GM23338 (cell line): ENCODE results near the gene ZFPL1. TPM values are rescaled to one million over a fixed set of nuclear protein-coding genes. Genes with fewer than 3 reads are reported as not detected.

Experiments
- ATAC-seq: fragments of 200-7000 bp; cut with Tn5 transposase; 3 replicates; pipeline ENCODE4 v1.9.1; 2020
- DNase-seq: peaks from one replicate; pipeline ENCODE4 v3.0.0-alpha.2; 2015; ENCODE audit warnings: low spot score
- H2AFZ ChIP-seq: fragments of 200-600 bp; sonication (generic); 2 replicates; pipeline ENCODE4 v1.8.0; 2016; ENCODE audit warnings: antibody characterized with exemption, mild to moderate bottlenecking, moderate library complexity
- H3F3A ChIP-seq: fragments of 200-600 bp; sonication (generic); replicated peaks from 2 replicates; pipeline ENCODE4 v1.8.0; 2017; ENCODE audit warnings: antibody characterized with exemption, mixed run types, low read depth
- H3K27ac ChIP-seq: fragments of 200-600 bp; sonication (generic); 2 replicates; pipeline ENCODE4 v1.6.1; 2016; ENCODE audit warnings: low read depth
- H3K27me3 ChIP-seq: fragments of 200-600 bp; sonication (generic); 2 replicates; pipeline ENCODE4 v1.8.0; 2016; ENCODE audit warnings: mild to moderate bottlenecking, mixed run types, moderate library complexity; ENCODE audit not compliant: insufficient read depth
- H3K36me3 ChIP-seq: fragments of 200-600 bp; sonication (generic); 2 replicates; pipeline ENCODE4 v1.8.0; 2016; ENCODE audit warnings: mild to moderate bottlenecking; ENCODE audit not compliant: insufficient read depth
- H3K4me1 ChIP-seq: fragments of 200-600 bp; sonication (generic); 2 replicates; pipeline ENCODE4 v1.8.0; 2016; ENCODE audit warnings: mild to moderate bottlenecking, moderate library complexity; ENCODE audit not compliant: insufficient read depth
- H3K4me2 ChIP-seq: fragments of 200-600 bp; sonication (generic); 2 replicates; pipeline ENCODE4 v1.7.1; 2017; ENCODE audit warnings: mixed run types
- H3K4me3 ChIP-seq: fragments of 200-600 bp; sonication (generic); 2 replicates; pipeline ENCODE4 v1.6.1; 2016; ENCODE audit warnings: mixed run types
- H3K79me2 ChIP-seq: fragments of 200-600 bp; sonication (generic); replicated peaks from 2 replicates; pipeline ENCODE4 v1.8.0; 2017; ENCODE audit warnings: mild to moderate bottlenecking; ENCODE audit not compliant: insufficient read depth
- H3K9me2 ChIP-seq: fragments of 200-600 bp; sonication (generic); 2 replicates; pipeline ENCODE4 v1.8.0; 2017; ENCODE audit not compliant: insufficient read depth
- H4K20me1 ChIP-seq: fragments of 200-600 bp; sonication (generic); replicated peaks from 2 replicates; pipeline ENCODE4 v1.8.0; 2017; ENCODE audit warnings: mild to moderate bottlenecking; ENCODE audit not compliant: insufficient read depth
- H3K27ac Mint-ChIP-seq: 2 replicates; pipeline ENCODE4 v1.8.0; 2020; ENCODE audit warnings: inconsistent platforms, mild to moderate bottlenecking, moderate library complexity, mixed read lengths
- H3K27me3 Mint-ChIP-seq: 3 replicates; pipeline ENCODE4 v1.8.0; 2022; ENCODE audit warnings: low read depth, mild to moderate bottlenecking, moderate library complexity, mixed read lengths, inconsistent platforms; ENCODE audit not compliant: insufficient read depth, poor library complexity
- H3K36me3 Mint-ChIP-seq: 3 replicates; pipeline ENCODE4 v1.8.0; 2021; ENCODE audit warnings: low read depth, mild to moderate bottlenecking, inconsistent platforms, moderate library complexity, mixed read lengths
- H3K4me1 Mint-ChIP-seq: 3 replicates; pipeline ENCODE4 v1.8.0; 2020; ENCODE audit warnings: mild to moderate bottlenecking, inconsistent platforms, mixed read lengths
- H3K4me3 Mint-ChIP-seq: 3 replicates; pipeline ENCODE4 v1.8.0; 2021; ENCODE audit warnings: moderate library complexity, mild to moderate bottlenecking, inconsistent platforms, mixed read lengths
- H3K9me3 Mint-ChIP-seq: 3 replicates; pipeline ENCODE4 v1.8.0; 2020; ENCODE audit warnings: moderate library complexity, mild to moderate bottlenecking, inconsistent platforms, mixed read lengths
- CREB1 ChIP-seq: fragments of 250-450 bp; sonication (Bioruptor Pico); IDR thresholded peaks from 2 replicates; pipeline ENCODE4 v1.5.0; 2020; ENCODE audit warnings: low read depth, mild to moderate bottlenecking, moderate library complexity
- CTCF ChIP-seq, 2 experiments: fragments of 200-600 bp in 1 of 2; sonication (generic) in 1 of 2; conservative IDR thresholded peaks; 2 replicates each; pipeline versions ENCODE4 v1.5.1 to v1.6.1; 2016 to 2017; ENCODE audit warnings: antibody characterized with exemption in 2 of 2, low read depth in 2 of 2, mild to moderate bottlenecking in 2 of 2, moderate library complexity in 1 of 2
- ETS1 ChIP-seq: IDR thresholded peaks from 2 replicates; pipeline ENCODE4 v1.6.1; 2016; ENCODE audit warnings: antibody characterized with exemption
- EZH2 ChIP-seq: fragments of 200-600 bp; sonication (generic); IDR thresholded peaks from one replicate; pipeline ENCODE4 v1.8.0; 2017; ENCODE audit warnings: antibody characterized with exemption, mild to moderate bottlenecking, low read depth; ENCODE audit not compliant: unreplicated experiment
- EZH2phosphoT487 ChIP-seq: fragments of 200-600 bp; sonication (generic); IDR thresholded peaks from one replicate; pipeline ENCODE4 v1.8.1; 2018; ENCODE audit warnings: antibody characterized with exemption; ENCODE audit not compliant: unreplicated experiment
- JUNB ChIP-seq: IDR thresholded peaks from one replicate; pipeline ENCODE4 v1.6.1; 2016; ENCODE audit warnings: antibody characterized with exemption; ENCODE audit not compliant: unreplicated experiment
- NANOG ChIP-seq: IDR thresholded peaks from 2 replicates; pipeline ENCODE4 v1.6.1; 2016; ENCODE audit warnings: antibody characterized with exemption, borderline replicate concordance
- POLR2AphosphoS5 ChIP-seq: IDR thresholded peaks from 2 replicates; pipeline ENCODE4 v1.6.1; 2016; ENCODE audit warnings: antibody characterized with exemption, low read depth
- STAT1 ChIP-seq: IDR thresholded peaks from one replicate; pipeline ENCODE4 v1.6.1; 2016; ENCODE audit warnings: antibody characterized with exemption; ENCODE audit not compliant: unreplicated experiment
- ZNF114 ChIP-seq: fragments of 250-450 bp; sonication (Bioruptor Pico); IDR thresholded peaks from 2 replicates; pipeline ENCODE4 v1.5.0; 2020; ENCODE audit warnings: mild to moderate bottlenecking, moderate library complexity
- ZNF331 ChIP-seq: fragments of 250-450 bp; sonication (Bioruptor Pico); IDR thresholded peaks from 2 replicates; pipeline ENCODE4 v1.5.0; 2020; ENCODE audit warnings: low read depth, mild to moderate bottlenecking, moderate library complexity
- polyA plus RNA-seq: library from polyadenylated mRNA; unstranded; fragments of >200 nt; fragmentation: Nextera tagmentation; extraction: Ambion mirVana; gene quantifications from 2 replicates; pipeline ENCODE4 v1.2.1, GENCODE V29; 2016
- total RNA-seq: library from RNA; depleted of rRNA; stranded (reverse); fragments of >200 nt; shearing (Covaris generic); gene quantifications from 2 replicates; pipeline ENCODE4 v1.2.3, GENCODE V29; 2014
- TF ChIP-seq, protein P1 (sequence below): fragments of 250-450 bp; sonication (Bioruptor Pico); IDR thresholded peaks from 2 replicates; pipeline ENCODE4 v1.5.0; 2020; ENCODE audit warnings: mild to moderate bottlenecking, moderate library complexity
- TF ChIP-seq, protein P2 (sequence below): IDR thresholded peaks from one replicate; pipeline ENCODE4 v1.6.1; 2018; ENCODE audit warnings: antibody characterized with exemption; ENCODE audit not compliant: unreplicated experiment

Gene ZFPL1
- total and polyA plus RNA-seq, 2 experiments from 2014 or later = 26.3 to 26.8 TPM

GRCh38 chr11:65051398-65051858 lies 32.6 kb upstream of the ZFPL1 start:
- H3K27ac ChIP-seq = no peak overlapping the region
- peaks cover 9% of the 10 kb centered on the region for H3K4me1 Mint-ChIP-seq
- H3F3A ChIP-seq = 0 out of 2 replicates have a peak, but pooled peaks cover 3% of the 10 kb centered on the region
- peaks cover 7% of the 10 kb centered on the region; the same call in 1 of the 2 replicates for H3K27me3 ChIP-seq
- H4K20me1 ChIP-seq = no peaks in the 10 kb centered on the region; the same call in 1 of the 2 replicates
- DNase-seq (no peak), ATAC-seq (no peak)
- no peak for TF ChIP-seq NANOG
- TF ChIP-seq CTCF (conservative IDR thresholded peaks at IDR 0.05; ENCODE audit: low read depth in 2 of 2) = no peak
- TF ChIP-seq CREB1 (CRISPR knock-in tag) = no peak
- TF ChIP-seq, protein P1, sequence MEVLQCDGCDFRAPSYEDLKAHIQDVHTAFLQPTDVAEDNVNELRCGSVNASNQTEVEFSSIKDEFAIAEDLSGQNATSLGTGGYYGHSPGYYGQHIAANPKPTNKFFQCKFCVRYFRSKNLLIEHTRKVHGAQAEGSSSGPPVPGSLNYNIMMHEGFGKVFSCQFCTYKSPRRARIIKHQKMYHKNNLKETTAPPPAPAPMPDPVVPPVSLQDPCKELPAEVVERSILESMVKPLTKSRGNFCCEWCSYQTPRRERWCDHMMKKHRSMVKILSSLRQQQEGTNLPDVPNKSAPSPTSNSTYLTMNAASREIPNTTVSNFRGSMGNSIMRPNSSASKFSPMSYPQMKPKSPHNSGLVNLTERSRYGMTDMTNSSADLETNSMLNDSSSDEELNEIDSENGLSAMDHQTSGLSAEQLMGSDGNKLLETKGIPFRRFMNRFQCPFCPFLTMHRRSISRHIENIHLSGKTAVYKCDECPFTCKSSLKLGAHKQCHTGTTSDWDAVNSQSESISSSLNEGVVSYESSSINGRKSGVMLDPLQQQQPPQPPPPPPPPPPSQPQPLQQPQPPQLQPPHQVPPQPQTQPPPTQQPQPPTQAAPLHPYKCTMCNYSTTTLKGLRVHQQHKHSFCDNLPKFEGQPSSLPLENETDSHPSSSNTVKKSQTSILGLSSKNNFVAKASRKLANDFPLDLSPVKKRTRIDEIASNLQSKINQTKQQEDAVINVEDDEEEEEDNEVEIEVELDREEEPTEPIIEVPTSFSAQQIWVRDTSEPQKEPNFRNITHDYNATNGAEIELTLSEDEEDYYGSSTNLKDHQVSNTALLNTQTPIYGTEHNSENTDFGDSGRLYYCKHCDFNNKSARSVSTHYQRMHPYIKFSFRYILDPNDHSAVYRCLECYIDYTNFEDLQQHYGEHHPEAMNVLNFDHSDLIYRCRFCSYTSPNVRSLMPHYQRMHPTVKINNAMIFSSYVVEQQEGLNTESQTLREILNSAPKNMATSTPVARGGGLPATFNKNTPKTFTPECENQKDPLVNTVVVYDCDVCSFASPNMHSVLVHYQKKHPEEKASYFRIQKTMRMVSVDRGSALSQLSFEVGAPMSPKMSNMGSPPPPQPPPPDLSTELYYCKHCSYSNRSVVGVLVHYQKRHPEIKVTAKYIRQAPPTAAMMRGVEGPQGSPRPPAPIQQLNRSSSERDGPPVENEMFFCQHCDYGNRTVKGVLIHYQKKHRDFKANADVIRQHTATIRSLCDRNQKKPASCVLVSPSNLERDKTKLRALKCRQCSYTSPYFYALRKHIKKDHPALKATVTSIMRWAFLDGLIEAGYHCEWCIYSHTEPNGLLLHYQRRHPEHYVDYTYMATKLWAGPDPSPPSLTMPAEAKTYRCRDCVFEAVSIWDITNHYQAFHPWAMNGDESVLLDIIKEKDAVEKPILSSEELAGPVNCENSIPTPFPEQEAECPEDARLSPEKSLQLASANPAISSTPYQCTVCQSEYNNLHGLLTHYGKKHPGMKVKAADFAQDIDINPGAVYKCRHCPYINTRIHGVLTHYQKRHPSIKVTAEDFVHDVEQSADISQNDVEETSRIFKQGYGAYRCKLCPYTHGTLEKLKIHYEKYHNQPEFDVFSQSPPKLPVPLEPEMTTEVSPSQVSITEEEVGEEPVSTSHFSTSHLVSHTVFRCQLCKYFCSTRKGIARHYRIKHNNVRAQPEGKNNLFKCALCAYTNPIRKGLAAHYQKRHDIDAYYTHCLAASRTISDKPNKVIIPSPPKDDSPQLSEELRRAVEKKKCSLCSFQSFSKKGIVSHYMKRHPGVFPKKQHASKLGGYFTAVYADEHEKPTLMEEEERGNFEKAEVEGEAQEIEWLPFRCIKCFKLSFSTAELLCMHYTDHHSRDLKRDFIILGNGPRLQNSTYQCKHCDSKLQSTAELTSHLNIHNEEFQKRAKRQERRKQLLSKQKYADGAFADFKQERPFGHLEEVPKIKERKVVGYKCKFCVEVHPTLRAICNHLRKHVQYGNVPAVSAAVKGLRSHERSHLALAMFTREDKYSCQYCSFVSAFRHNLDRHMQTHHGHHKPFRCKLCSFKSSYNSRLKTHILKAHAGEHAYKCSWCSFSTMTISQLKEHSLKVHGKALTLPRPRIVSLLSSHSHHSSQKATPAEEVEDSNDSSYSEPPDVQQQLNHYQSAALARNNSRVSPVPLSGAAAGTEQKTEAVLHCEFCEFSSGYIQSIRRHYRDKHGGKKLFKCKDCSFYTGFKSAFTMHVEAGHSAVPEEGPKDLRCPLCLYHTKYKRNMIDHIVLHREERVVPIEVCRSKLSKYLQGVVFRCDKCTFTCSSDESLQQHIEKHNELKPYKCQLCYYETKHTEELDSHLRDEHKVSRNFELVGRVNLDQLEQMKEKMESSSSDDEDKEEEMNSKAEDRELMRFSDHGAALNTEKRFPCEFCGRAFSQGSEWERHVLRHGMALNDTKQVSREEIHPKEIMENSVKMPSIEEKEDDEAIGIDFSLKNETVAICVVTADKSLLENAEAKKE = no peak
- no peak for TF ChIP-seq POLR2AphosphoS5
- no peak for TF ChIP-seq EZH2
- TF ChIP-seq ETS1 = no peak
- TF ChIP-seq STAT1 = no peak
- no peak for TF ChIP-seq ZNF331
- no peak for TF ChIP-seq ZNF114
- no peak for TF ChIP-seq JUNB
- TF ChIP-seq EZH2phosphoT487 = no peak
- TF ChIP-seq, protein P2, sequence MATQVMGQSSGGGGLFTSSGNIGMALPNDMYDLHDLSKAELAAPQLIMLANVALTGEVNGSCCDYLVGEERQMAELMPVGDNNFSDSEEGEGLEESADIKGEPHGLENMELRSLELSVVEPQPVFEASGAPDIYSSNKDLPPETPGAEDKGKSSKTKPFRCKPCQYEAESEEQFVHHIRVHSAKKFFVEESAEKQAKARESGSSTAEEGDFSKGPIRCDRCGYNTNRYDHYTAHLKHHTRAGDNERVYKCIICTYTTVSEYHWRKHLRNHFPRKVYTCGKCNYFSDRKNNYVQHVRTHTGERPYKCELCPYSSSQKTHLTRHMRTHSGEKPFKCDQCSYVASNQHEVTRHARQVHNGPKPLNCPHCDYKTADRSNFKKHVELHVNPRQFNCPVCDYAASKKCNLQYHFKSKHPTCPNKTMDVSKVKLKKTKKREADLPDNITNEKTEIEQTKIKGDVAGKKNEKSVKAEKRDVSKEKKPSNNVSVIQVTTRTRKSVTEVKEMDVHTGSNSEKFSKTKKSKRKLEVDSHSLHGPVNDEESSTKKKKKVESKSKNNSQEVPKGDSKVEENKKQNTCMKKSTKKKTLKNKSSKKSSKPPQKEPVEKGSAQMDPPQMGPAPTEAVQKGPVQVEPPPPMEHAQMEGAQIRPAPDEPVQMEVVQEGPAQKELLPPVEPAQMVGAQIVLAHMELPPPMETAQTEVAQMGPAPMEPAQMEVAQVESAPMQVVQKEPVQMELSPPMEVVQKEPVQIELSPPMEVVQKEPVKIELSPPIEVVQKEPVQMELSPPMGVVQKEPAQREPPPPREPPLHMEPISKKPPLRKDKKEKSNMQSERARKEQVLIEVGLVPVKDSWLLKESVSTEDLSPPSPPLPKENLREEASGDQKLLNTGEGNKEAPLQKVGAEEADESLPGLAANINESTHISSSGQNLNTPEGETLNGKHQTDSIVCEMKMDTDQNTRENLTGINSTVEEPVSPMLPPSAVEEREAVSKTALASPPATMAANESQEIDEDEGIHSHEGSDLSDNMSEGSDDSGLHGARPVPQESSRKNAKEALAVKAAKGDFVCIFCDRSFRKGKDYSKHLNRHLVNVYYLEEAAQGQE = no peak
- H3K4me3 ChIP-seq = no peak overlapping the region
- no peaks in the 10 kb centered on the region for H3K36me3 Mint-ChIP-seq
- H3K9me3 Mint-ChIP-seq = no peaks in the 10 kb centered on the region
- peaks cover 3% of the 10 kb centered on the region for H3K27me3 Mint-ChIP-seq
- peaks cover 3% of the 10 kb centered on the region; the same call in 1 of the 2 replicates for H3K4me1 ChIP-seq
- H3K4me3 Mint-ChIP-seq = no peak overlapping the region
- no peak overlapping the region for H2AFZ ChIP-seq
- H3K4me2 ChIP-seq = no peak overlapping the region
- no peak overlapping the region for H3K27ac Mint-ChIP-seq
- H3K36me3 ChIP-seq = no peaks in the 10 kb centered on the region
- no peaks in the 10 kb centered on the region for H3K79me2 ChIP-seq
- H3K9me2 ChIP-seq = no peaks in the 10 kb centered on the region
